Pancreas (tissue), 10 donors: Measurements from ENCODE around the gene HOXC13. TPM values are rescaled to one million over a fixed set of nuclear protein-coding genes. Genes with fewer than 3 reads are reported as not detected.

ENCODE experiments used
- ATAC-seq, 4 donors: fragments of 200-7000 bp; cut with Tn5 transposase; one replicate each; pipeline versions ENCODE4 v1.8.0 to v1.9.1; 2020; ENCODE audit warnings: mild to moderate bottlenecking in 4 of 4, moderate library complexity in 4 of 4
- DNase-seq, 6 donors: peaks; one replicate each; pipeline ENCODE4 v3.0.0-alpha.2; 2020
- FAIRE-seq: peaks from 2 replicates; lab custom pipeline; 2012; peaks lifted over from hg19 to GRCh38; lab: Jason Lieb, UNC
- H3K27ac ChIP-seq, 4 donors: fragments of 200-600 bp; sonication (generic); 1 replicate in 3 of 4; 2 replicates in 1 of 4; pipeline versions ENCODE4 v1.5.0 to v1.8.0; 2020
- H3K27me3 ChIP-seq, 4 donors: fragments of 200-600 bp; one replicate each; pipeline ENCODE4 v1.8.0; 2021
- H3K36me3 ChIP-seq, 3 donors: fragments of 200-600 bp; sonication (generic) in 1 of 3; one replicate each; pipeline versions ENCODE4 v1.5.0 to v1.8.0; 2020 to 2021
- H3K4me1 ChIP-seq, 3 donors: fragments of 200-600 bp; one replicate each; pipeline ENCODE4 v1.8.0; 2021
- H3K4me3 ChIP-seq, 4 donors: fragments of 200-600 bp; sonication (generic) in 2 of 4; one replicate each; pipeline versions ENCODE4 v1.5.0 to v1.8.0; 2020 to 2021
- H3K9me3 ChIP-seq, 4 donors: fragments of 200-600 bp; one replicate each; pipeline ENCODE4 v1.8.0; 2021
- WGBS, 2 donors: extraction: QIAGEN DNeasy Blood & Tissue Kit; methylation state at CpG; one replicate each; pipeline ENCODE4 v1.1.7; 2013; 5-methylcytosine and 5-hydroxymethylcytosine counted together
- intact Hi-C, 3 donors: fragments of 100-400 bp; cut with DNase I; formaldehyde crosslinking; loops; one replicate each; pipeline versions ENCODE4 v1.11.1 to v1.14.2; 2022
- polyA plus RNA-seq, 2 donors: library from polyadenylated mRNA; stranded (reverse); fragments of 200-250 nt; gene quantifications; one replicate each; pipeline ENCODE4 v1.2.3, GENCODE V29; 2013
- total RNA-seq, 6 donors: library from RNA; stranded (reverse); fragmentation: NEBNext Ultra II Directional in 4 of 6; extraction: Animal tissue kit (Norgen Biotek cat#: 25700) in 4 of 6; gene quantifications; one replicate each; pipeline versions ENCODE4 v1.2.1 to v1.2.4, GENCODE V29; 2021 to 2023
- TF ChIP-seq, protein P1 (sequence below), 4 donors: fragments of 200-600 bp; sonication (generic) in 3 of 4; IDR thresholded peaks; one replicate each; pipeline versions ENCODE4 v1.5.0 to v1.8.0; 2021; ENCODE audit warnings: antibody characterized with exemption in 4 of 4
- donor health status: healthy with polysubstance abuse.
- donor health status: DM: no; HTN: no; CAD: no; lungs with moderate emphysema.
- donor health status: DM: no; HTN: no; CAD: no.
- donor health status: control.
- donor health status: control.
- donor health status: Bipolar disorder and iron deficiency.
- donor health status: DM: yes; HTN: yes; CAD: no.
- donor health status: DM: no; HTN: no; CAD: no.
- donor health status: DM: no; HTN: no; CAD: no.
- donor health status: DM: yes; HTN: yes; CAD: no.

Gene HOXC13
- total and polyA plus RNA-seq, 8 donors, result 0.06 TPM; not detected in 7

DNA sequence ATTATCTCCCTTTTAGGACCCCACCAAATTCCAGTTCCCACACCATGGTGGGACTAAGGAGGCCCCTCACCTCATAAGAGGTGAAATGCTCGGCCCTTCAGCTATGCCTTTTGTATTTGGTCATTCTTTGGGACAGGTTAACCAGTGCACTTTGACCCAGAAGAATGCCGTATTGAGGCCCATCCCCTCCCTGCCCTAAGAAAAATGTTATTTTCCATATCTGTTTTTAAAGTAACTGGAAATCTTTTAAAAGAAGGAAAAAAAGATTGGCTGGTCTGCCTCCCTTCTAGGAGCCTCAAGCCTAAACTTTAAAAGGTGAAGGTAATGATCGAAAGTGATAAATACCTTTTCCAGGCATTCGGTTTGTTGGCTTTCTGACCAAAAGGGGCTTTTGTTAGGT, 5.7 kb upstream of the HOXC13 start:
- intact Hi-C loops, result no loop called here
- TF ChIP-seq, protein P1, sequence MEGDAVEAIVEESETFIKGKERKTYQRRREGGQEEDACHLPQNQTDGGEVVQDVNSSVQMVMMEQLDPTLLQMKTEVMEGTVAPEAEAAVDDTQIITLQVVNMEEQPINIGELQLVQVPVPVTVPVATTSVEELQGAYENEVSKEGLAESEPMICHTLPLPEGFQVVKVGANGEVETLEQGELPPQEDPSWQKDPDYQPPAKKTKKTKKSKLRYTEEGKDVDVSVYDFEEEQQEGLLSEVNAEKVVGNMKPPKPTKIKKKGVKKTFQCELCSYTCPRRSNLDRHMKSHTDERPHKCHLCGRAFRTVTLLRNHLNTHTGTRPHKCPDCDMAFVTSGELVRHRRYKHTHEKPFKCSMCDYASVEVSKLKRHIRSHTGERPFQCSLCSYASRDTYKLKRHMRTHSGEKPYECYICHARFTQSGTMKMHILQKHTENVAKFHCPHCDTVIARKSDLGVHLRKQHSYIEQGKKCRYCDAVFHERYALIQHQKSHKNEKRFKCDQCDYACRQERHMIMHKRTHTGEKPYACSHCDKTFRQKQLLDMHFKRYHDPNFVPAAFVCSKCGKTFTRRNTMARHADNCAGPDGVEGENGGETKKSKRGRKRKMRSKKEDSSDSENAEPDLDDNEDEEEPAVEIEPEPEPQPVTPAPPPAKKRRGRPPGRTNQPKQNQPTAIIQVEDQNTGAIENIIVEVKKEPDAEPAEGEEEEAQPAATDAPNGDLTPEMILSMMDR (IDR thresholded peaks at IDR 0.05), result no peak
- Histone ChIP-seq H3K36me3 (no peaks in the 10 kb centered on the region), H3K4me3 (no peak overlapping the region), H3K27me3 (peaks cover 1 to 73% (median 12%) of the 10 kb centered on the region in 4 donors), H3K27ac (no peak overlapping the region), H3K9me3 (no peaks in the 10 kb centered on the region), H3K4me1 (no peaks in the 10 kb centered on the region)
- no peak for DNase-seq
- WGBS, 2 donors, result 57 to 59% methylated on average over 4 of the region's 4 CpGs
- ATAC-seq, result no peak
- no peak for FAIRE-seq

DNA sequence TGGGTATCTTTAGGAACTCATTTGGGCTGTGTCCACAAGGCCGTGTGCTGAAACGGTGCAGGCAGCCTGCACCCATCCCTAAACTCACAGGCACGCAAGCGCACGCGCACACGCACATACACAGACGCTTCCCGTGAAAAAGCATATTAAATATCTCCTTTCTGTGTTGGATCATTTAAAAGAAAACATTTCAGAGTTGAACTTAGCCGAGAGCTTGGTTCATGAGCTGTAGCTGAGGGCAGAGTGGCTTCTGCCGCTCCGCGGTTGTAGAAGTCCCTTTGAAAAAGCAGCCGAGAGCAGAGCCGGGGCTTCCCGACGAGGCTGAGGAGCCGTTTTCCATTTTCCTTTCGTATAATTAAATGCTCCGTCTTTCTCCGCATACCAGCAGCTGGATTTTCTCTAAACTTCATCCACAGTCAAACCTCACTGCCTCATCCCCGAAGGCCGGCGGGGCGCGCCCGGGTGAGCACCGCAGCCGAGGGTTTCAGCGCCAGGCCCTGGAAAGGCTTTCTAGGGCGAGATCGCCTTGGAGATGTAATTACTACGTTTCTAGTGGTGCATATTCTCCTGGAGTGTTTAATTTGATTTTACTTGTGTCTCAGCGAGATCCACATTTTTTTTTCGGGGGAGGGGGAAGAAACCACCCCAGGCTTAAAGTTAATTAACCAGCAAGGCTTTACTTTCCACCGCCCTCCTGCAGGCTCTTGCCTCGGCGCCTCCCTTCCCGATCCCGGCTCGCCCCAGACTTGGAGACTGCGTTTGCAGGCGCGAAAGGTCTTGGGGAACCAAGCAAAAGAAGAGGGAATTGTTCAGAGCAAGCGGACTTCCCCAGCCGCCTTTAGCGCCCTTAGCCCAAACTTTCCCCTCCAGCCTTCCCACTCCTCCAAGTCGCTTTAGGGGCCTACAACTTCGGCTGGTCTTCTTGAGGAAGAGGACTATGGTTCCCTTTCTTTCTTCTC, 3.0 kb upstream of the HOXC13 start:
- DNase-seq, result no peak
- intact Hi-C loops, result no loop called here
- Histone ChIP-seq H3K36me3 (no peaks in the 10 kb centered on the region), H3K27ac (no peak overlapping the region), H3K9me3 (no peaks in the 10 kb centered on the region), H3K27me3 (peaks cover 4 to 59% (median 18%) of the 10 kb centered on the region in 4 donors), H3K4me1 (no peaks in the 10 kb centered on the region), H3K4me3 (no peak overlapping the region)
- 9 to 10% methylated on average over 49 of the region's 49 CpGs for WGBS, 2 donors
- no peak for ATAC-seq
- FAIRE-seq, result no peak
- TF ChIP-seq, protein P1 (IDR thresholded peaks at IDR 0.05), result no peak

DNA sequence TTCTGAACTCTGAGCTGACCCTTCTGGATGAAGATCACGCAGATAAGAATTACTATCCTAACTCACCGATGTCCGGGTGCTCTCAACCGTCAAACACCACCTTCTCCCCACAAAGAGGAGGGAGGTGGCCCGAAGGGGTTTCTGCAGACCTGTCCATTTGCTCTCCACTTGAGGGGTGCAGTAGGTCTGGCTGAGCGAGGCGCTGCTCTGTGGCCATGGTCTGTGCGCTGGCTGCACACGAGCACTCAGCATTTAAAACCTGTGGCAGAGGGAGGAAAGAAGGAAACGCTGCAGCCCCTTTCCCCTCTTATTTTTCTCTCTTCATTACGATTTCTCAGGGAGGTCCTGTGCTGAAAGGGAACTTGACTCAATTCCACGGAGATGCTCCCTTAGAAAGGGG, 1.5 kb upstream of the HOXC13 start:
- no peak for FAIRE-seq
- Histone ChIP-seq H3K27ac (no peak overlapping the region), H3K4me3 (no peak overlapping the region), H3K27me3 (peaks cover 0 to 55% (median 15%) of the 10 kb centered on the region in 4 donors), H3K9me3 (no peaks in the 10 kb centered on the region), H3K4me1 (no peaks in the 10 kb centered on the region), H3K36me3 (no peaks in the 10 kb centered on the region)
- no peak for DNase-seq
- intact Hi-C loops, result no loop called here
- TF ChIP-seq, protein P1 (IDR thresholded peaks at IDR 0.05), result no peak
- WGBS, 2 donors, result 12 to 13% methylated on average over 12 of the region's 12 CpGs
- no peak for ATAC-seq

DNA sequence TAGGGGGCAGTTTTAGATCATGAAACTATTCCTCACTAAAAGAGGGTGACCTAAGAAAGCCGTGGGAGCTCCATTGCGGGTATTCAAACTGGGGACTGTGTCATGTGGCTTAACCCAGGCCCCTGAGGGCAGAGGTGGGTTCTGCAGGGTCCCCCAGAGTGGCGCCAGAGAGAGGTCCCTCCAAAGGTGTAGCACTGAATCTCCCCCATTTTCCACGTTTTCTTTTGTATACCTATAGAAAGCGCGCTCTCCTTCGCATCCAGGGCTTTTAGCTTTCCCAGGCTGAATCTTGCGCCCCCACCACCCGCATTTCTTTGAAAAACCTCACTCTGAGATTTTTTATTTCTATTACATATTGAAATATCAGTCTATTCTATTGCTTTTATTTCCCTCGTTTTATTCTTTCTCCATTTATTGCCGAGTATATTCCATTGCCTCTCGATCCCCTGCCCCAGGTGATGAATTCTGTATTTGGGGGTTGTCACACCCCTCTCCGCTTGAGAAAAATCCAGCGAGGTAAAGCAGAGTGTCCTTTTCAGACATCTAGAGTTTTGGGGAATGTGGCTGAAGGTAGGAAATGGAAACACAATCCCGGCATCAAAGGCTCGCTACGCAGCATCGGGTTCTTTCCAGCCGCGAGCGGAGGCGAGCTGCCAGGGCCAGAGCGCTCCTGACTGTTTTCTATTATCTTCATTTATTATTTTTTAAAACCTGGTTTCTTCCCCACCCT, 870 bp upstream of the HOXC13 start:
- Histone ChIP-seq H3K36me3 (no peaks in the 10 kb centered on the region), H3K4me1 (no peaks in the 10 kb centered on the region), H3K4me3 (peak overlapping the region in 1 of 4 donors; percentile 23), H3K27me3 (peaks cover 0 to 49% (median 16%) of the 10 kb centered on the region in 4 donors), H3K9me3 (no peaks in the 10 kb centered on the region), H3K27ac (no peak overlapping the region)
- FAIRE-seq, result no peak
- no peak for DNase-seq
- no peak for ATAC-seq
- intact Hi-C loops, result no loop called here
- TF ChIP-seq, protein P1 (IDR thresholded peaks at IDR 0.05), result no peak
- WGBS, 2 donors, result 16 to 22% methylated on average over 23 of the region's 23 CpGs
